ENCODE data around the gene NFATC2.

NFATC2 gene

GRCh38 chr20:51452734-51453365, 89.7 kb downstream of the NFATC2 start:
- no peak for DNase-seq (ENCODE audit: low read depth in 1 of 2, low spot score in 1 of 2)

GRCh38 chr20:51452091-51452613, 90.4 kb downstream of the NFATC2 start:
- DNase-seq (ENCODE audit: low read depth in 1 of 2, low spot score in 1 of 2), result no peak

- no peak for DNase-seq (ENCODE audit: low read depth in 1 of 2, low spot score in 1 of 2)
Observed at GRCh38 chr20:51451484-51451883, 91.0 kb downstream of the NFATC2 start.

- no peak for DNase-seq (ENCODE audit: low read depth in 1 of 2, low spot score in 1 of 2)
Observed at GRCh38 chr20:51450984-51451383, 91.5 kb downstream of the NFATC2 start.

- DNase-seq (ENCODE audit: low read depth in 1 of 2, low spot score in 1 of 2), result no peak
Observed at GRCh38 chr20:51450221-51450712, 92.3 kb downstream of the NFATC2 start.

GRCh38 chr20:51449498-51450220, 92.9 kb downstream of the NFATC2 start:
- no peak for DNase-seq (ENCODE audit: low read depth in 1 of 2, low spot score in 1 of 2)

- DNase-seq (ENCODE audit: low read depth in 1 of 2, low spot score in 1 of 2), result no peak
Observed at GRCh38 chr20:51447765-51448148, 94.8 kb downstream of the NFATC2 start.

- DNase-seq (ENCODE audit: low read depth in 1 of 2, low spot score in 1 of 2), result no peak
Observed at GRCh38 chr20:51447097-51447764, 95.3 kb downstream of the NFATC2 start.

GRCh38 chr20:51446656-51447055, 95.9 kb downstream of the NFATC2 start:
- DNase-seq (ENCODE audit: low read depth in 1 of 2, low spot score in 1 of 2), result no peak

GRCh38 chr20:51446230-51446629, 96.3 kb downstream of the NFATC2 start:
- DNase-seq (ENCODE audit: low read depth in 1 of 2, low spot score in 1 of 2), result no peak

- DNase-seq (ENCODE audit: low read depth in 1 of 2, low spot score in 1 of 2), result no peak
Observed at GRCh38 chr20:51445591-51445990, 96.9 kb downstream of the NFATC2 start.

- DNase-seq (ENCODE audit: low read depth in 1 of 2, low spot score in 1 of 2), result no peak
Observed at GRCh38 chr20:51444922-51445438, 97.5 kb downstream of the NFATC2 start.

GRCh38 chr20:51444467-51444866, 98.1 kb downstream of the NFATC2 start:
- DNase-seq (ENCODE audit: low read depth in 1 of 2, low spot score in 1 of 2), result no peak

GRCh38 chr20:51442602-51443001, 99.9 kb downstream of the NFATC2 start:
- no peak for DNase-seq (ENCODE audit: low read depth in 1 of 2, low spot score in 1 of 2)

GRCh38 chr20:51440589-51440988, 101.9 kb downstream of the NFATC2 start:
- no peak for DNase-seq (ENCODE audit: low read depth in 1 of 2, low spot score in 1 of 2)

GRCh38 chr20:51439160-51439689, 103.3 kb downstream of the NFATC2 start:
- DNase-seq (ENCODE audit: low read depth in 1 of 2, low spot score in 1 of 2), result no peak

GRCh38 chr20:51438136-51438535, 104.4 kb downstream of the NFATC2 start:
- no peak for DNase-seq (ENCODE audit: low read depth in 1 of 2, low spot score in 1 of 2)

- DNase-seq (ENCODE audit: low read depth in 1 of 2, low spot score in 1 of 2), result no peak
Observed at GRCh38 chr20:51437182-51437924, 105.2 kb downstream of the NFATC2 start.

- DNase-seq (ENCODE audit: low read depth in 1 of 2, low spot score in 1 of 2), result no peak
Observed at GRCh38 chr20:51434580-51435247, 107.8 kb downstream of the NFATC2 start.

- DNase-seq (ENCODE audit: low read depth in 1 of 2, low spot score in 1 of 2), result no peak
Observed at GRCh38 chr20:51434026-51434425, 108.5 kb downstream of the NFATC2 start.

Data from activated CD4-positive, alpha-beta T cell treated with anti-CD3 and anti-CD28 coated beads, Interleukin-2, amount 50 U/mL, for 24 hours (primary cell).